Breast epithelium (tissue), 4 donors: ENCODE data around the gene TBXAS1. TPM values are rescaled to one million over a fixed set of nuclear protein-coding genes. Genes with fewer than 3 reads are reported as not detected.

ENCODE experiments used
- DNase-seq, 2 donors: peaks; one replicate each; pipeline ENCODE4 v3.0.0-alpha.2; 2019; ENCODE audit warnings: low spot score in 2 of 2
- H3K27ac ChIP-seq, 2 donors: fragments of 200-600 bp; sonication (generic) in 1 of 2; one replicate each; pipeline ENCODE4 v1.5.1; 2016 to 2019; ENCODE audit warnings: mild to moderate bottlenecking in 1 of 2
- H3K27me3 ChIP-seq, 2 donors: fragments of 200-600 bp; sonication (generic) in 1 of 2; one replicate each; pipeline versions ENCODE4 v1.5.1 to v1.6.0; 2017 to 2019; ENCODE audit warnings: control low read depth in 1 of 2, mild to moderate bottlenecking in 1 of 2
- H3K36me3 ChIP-seq: fragments of 200-600 bp; one replicate; pipeline ENCODE4 v1.5.1; 2019
- H3K4me1 ChIP-seq, 2 donors: fragments of 200-600 bp; sonication (generic); one replicate each; pipeline ENCODE4 v1.5.1; 2016 to 2019; ENCODE audit warnings: control low read depth in 1 of 2
- H3K4me3 ChIP-seq, 3 donors: fragments of 200-600 bp; sonication (generic); 1 replicate in 2 of 3; 2 replicates in 1 of 3; pipeline ENCODE4 v1.5.1; 2016 to 2019; ENCODE audit warnings: mild to moderate bottlenecking in 3 of 3, moderate library complexity in 2 of 3
- H3K9me3 ChIP-seq, 2 donors: fragments of 200-600 bp; sonication (generic) in 1 of 2; one replicate each; pipeline ENCODE4 v1.5.1; 2016 to 2019; ENCODE audit warnings: control low read depth in 1 of 2
- POLR2A ChIP-seq: fragments of 450-650 bp; IDR thresholded peaks from one replicate; pipeline ENCODE4 v1.6.1; 2016; ENCODE audit warnings: antibody characterized with exemption, mild to moderate bottlenecking, moderate library complexity
- POLR2AphosphoS5 ChIP-seq, 3 donors: sonication (generic); formaldehyde crosslinking; IDR thresholded peaks; one replicate each; pipeline ENCODE4 v1.6.1; 2017; ENCODE audit warnings: antibody characterized with exemption in 3 of 3
- intact Hi-C: fragments of 100-400 bp; cut with DNase I; formaldehyde crosslinking; loops from one replicate; pipeline ENCODE4 v1.15.1; 2023; ENCODE audit warnings: low total_unique reads
- total RNA-seq, 3 donors: library from RNA; depleted of rRNA; stranded (reverse); fragments of >200 nt; gene quantifications; one replicate each; pipeline ENCODE4 v1.1.0, GENCODE V29; 2016
- TF ChIP-seq, protein P1 (sequence below), 3 donors: fragments of 450-650 bp; IDR thresholded peaks; one replicate each; pipeline ENCODE4 v1.5.1; 2016 to 2017; ENCODE audit warnings: antibody characterized with exemption in 3 of 3, mild to moderate bottlenecking in 3 of 3, moderate library complexity in 3 of 3

TBXAS1 gene
- total RNA-seq, 3 donors from 2014 or later: 17.7 to 59.8 (median 17.9) TPM

DNA sequence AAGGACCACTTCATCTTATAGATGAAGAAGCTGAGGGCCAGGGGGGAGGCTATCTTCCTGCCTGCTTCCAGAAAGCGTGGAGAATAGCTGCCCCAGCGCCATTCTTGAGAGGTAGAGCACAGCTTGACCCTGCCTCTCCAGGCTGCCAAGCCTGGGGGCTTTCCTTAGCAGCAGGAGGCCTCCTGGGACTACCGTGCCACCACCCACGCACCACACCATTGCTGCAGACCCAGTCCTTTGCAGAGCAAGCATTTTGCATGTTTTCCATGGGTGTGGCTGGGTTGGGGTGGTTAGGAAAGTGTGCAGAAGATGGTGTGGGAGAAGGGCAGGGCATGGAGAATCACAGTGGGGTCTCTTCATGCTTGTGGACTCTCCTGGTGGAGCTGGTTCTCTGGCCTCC lies 64.9 kb downstream of the TBXAS1 start:
- TF ChIP-seq, protein P1, sequence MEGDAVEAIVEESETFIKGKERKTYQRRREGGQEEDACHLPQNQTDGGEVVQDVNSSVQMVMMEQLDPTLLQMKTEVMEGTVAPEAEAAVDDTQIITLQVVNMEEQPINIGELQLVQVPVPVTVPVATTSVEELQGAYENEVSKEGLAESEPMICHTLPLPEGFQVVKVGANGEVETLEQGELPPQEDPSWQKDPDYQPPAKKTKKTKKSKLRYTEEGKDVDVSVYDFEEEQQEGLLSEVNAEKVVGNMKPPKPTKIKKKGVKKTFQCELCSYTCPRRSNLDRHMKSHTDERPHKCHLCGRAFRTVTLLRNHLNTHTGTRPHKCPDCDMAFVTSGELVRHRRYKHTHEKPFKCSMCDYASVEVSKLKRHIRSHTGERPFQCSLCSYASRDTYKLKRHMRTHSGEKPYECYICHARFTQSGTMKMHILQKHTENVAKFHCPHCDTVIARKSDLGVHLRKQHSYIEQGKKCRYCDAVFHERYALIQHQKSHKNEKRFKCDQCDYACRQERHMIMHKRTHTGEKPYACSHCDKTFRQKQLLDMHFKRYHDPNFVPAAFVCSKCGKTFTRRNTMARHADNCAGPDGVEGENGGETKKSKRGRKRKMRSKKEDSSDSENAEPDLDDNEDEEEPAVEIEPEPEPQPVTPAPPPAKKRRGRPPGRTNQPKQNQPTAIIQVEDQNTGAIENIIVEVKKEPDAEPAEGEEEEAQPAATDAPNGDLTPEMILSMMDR (IDR thresholded peaks at IDR 0.05): no peak
- TF ChIP-seq POLR2AphosphoS5 (IDR thresholded peaks at IDR 0.05) (no peak), POLR2A (no peak)

GRCh38 chr7:139895141-139895829 lies 66.2 kb downstream of the TBXAS1 start:
- H3K36me3 ChIP-seq: no peaks in the 10 kb centered on the region
- H3K27me3 ChIP-seq: no peaks in the 10 kb centered on the region
- no peaks in the 10 kb centered on the region for H3K9me3 ChIP-seq
- TF ChIP-seq POLR2AphosphoS5 (IDR thresholded peaks at IDR 0.05) (no peak), POLR2A (no peak)
- TF ChIP-seq, protein P1 (IDR thresholded peaks at IDR 0.05): no peak
- no peak overlapping the region for H3K27ac ChIP-seq
- no peak for DNase-seq
- no peaks in the 10 kb centered on the region for H3K4me1 ChIP-seq
- intact Hi-C loops: no loop called here
- H3K4me3 ChIP-seq: no peak overlapping the region

More for the DNA sequence above, 64.9 kb downstream of the TBXAS1 start:
- Histone ChIP-seq H3K9me3 (no peaks in the 10 kb centered on the region), H3K4me1 (no peaks in the 10 kb centered on the region), H3K27me3 (no peaks in the 10 kb centered on the region), H3K27ac (no peak overlapping the region), H3K36me3 (no peaks in the 10 kb centered on the region), H3K4me3 (no peak overlapping the region)
- no peak for DNase-seq
- intact Hi-C loops: no loop called here

GRCh38 chr7:139896288-139896687 lies 67.2 kb downstream of the TBXAS1 start:
- H3K9me3 ChIP-seq: no peaks in the 10 kb centered on the region
- TF ChIP-seq POLR2A (no peak), POLR2AphosphoS5 (IDR thresholded peaks at IDR 0.05) (no peak)
- TF ChIP-seq, protein P1 (IDR thresholded peaks at IDR 0.05): no peak
- H3K27ac ChIP-seq: no peak overlapping the region
- H3K4me3 ChIP-seq: no peak overlapping the region
- H3K27me3 ChIP-seq: no peaks in the 10 kb centered on the region
- DNase-seq: no peak
- no peaks in the 10 kb centered on the region for H3K4me1 ChIP-seq
- intact Hi-C loops: no loop called here
- H3K36me3 ChIP-seq: no peaks in the 10 kb centered on the region

DNA sequence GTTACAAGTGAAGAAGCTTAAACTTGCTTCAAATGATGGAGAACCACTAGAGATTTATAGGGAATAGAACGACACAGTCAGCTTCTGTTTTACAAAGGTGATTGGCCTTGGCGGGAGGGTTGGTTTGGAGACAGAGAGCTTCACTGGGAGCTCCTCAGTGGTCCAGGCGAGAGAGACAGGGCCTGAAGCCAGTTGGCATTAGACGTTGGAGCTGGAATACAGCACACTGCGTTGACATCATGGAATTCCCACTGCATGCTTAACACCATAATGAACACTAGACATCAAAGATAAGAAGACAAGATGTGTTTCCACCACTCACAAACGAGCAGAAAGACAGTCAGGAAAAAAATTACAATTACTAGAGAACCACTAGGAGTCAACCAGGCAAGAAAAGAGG lies 67.8 kb downstream of the TBXAS1 start:
- no peak for TF ChIP-seq POLR2AphosphoS5 (IDR thresholded peaks at IDR 0.05)
- TF ChIP-seq, protein P1 (IDR thresholded peaks at IDR 0.05): no peak
- no peak for TF ChIP-seq POLR2A
- intact Hi-C loops: no loop called here
- no peaks in the 10 kb centered on the region for H3K27me3 ChIP-seq
- no peak for DNase-seq
- no peaks in the 10 kb centered on the region for H3K36me3 ChIP-seq
- no peak overlapping the region for H3K4me3 ChIP-seq
- no peaks in the 10 kb centered on the region for H3K4me1 ChIP-seq
- H3K9me3 ChIP-seq: no peaks in the 10 kb centered on the region
- H3K27ac ChIP-seq: no peak overlapping the region

GRCh38 chr7:139897422-139898090 lies 68.5 kb downstream of the TBXAS1 start:
- Histone ChIP-seq H3K4me1 (no peaks in the 10 kb centered on the region), H3K27ac (no peak overlapping the region), H3K36me3 (no peaks in the 10 kb centered on the region), H3K27me3 (no peaks in the 10 kb centered on the region), H3K9me3 (no peaks in the 10 kb centered on the region), H3K4me3 (no peak overlapping the region)
- no peak for DNase-seq
- TF ChIP-seq POLR2A: no peak
- no peak for TF ChIP-seq POLR2AphosphoS5 (IDR thresholded peaks at IDR 0.05)
- TF ChIP-seq, protein P1 (IDR thresholded peaks at IDR 0.05): no peak
- intact Hi-C loops: no loop called here
